Activated CD4-positive, alpha-beta T cell treated with anti-CD3 and anti-CD28 coated beads, Interleukin-2, Interleukin-4, amounts not matched to agents 100 ng/mL and 50 ng/mL, durations not matched to agents 16 hours and 8 hours (primary cell): ENCODE data around the gene CDC42BPB.

Source experiments
- DNase-seq: peaks from one replicate; pipeline ENCODE4 v3.0.0-alpha.2; 2020; ENCODE audit warnings: low spot score

The CDC42BPB gene

GRCh38 chr14:103019826-103020225, 37.5 kb downstream of the CDC42BPB start:
- DNase-seq: no peak

GRCh38 chr14:103019236-103019635, 38.1 kb downstream of the CDC42BPB start:
- DNase-seq: no peak

- no peak for DNase-seq
Observed at GRCh38 chr14:103016594-103016993, 40.8 kb downstream of the CDC42BPB start.

- DNase-seq: no peak
Observed at GRCh38 chr14:103016071-103016470, 41.3 kb downstream of the CDC42BPB start.

- DNase-seq: no peak
Observed at GRCh38 chr14:103015426-103015825, 41.9 kb downstream of the CDC42BPB start.

- DNase-seq: peak; percentile 35
Observed at GRCh38 chr14:103014466-103015228, 42.7 kb downstream of the CDC42BPB start.

- no peak for DNase-seq
Observed at GRCh38 chr14:103013028-103013427, 44.3 kb downstream of the CDC42BPB start.

GRCh38 chr14:103009559-103009958, 47.8 kb downstream of the CDC42BPB start:
- DNase-seq: no peak

GRCh38 chr14:103008768-103009357, 48.5 kb downstream of the CDC42BPB start:
- DNase-seq: no peak

GRCh38 chr14:103008126-103008525, 49.2 kb downstream of the CDC42BPB start:
- DNase-seq: no peak

- DNase-seq: no peak
Observed at GRCh38 chr14:103007555-103007954, 49.8 kb downstream of the CDC42BPB start.

- DNase-seq: no peak
Observed at GRCh38 chr14:103006991-103007520, 50.3 kb downstream of the CDC42BPB start.

GRCh38 chr14:103006106-103006505, 51.2 kb downstream of the CDC42BPB start:
- DNase-seq: no peak

- DNase-seq: no peak
Observed at GRCh38 chr14:103003850-103004249, 53.5 kb downstream of the CDC42BPB start.

- DNase-seq: no peak
Observed at GRCh38 chr14:103003351-103003615, 54.1 kb downstream of the CDC42BPB start.

- no peak for DNase-seq
Observed at GRCh38 chr14:103002578-103003350, 54.6 kb downstream of the CDC42BPB start.

GRCh38 chr14:103001651-103002396, 55.5 kb downstream of the CDC42BPB start:
- no peak for DNase-seq

GRCh38 chr14:103001226-103001625, 56.1 kb downstream of the CDC42BPB start:
- no peak for DNase-seq

GRCh38 chr14:103000291-103000921, 56.9 kb downstream of the CDC42BPB start:
- no peak for DNase-seq

- no peak for DNase-seq
Observed at GRCh38 chr14:102999227-102999895, 58.0 kb downstream of the CDC42BPB start.

GRCh38 chr14:102998393-102998792, 59.0 kb downstream of the CDC42BPB start:
- no peak for DNase-seq
